ENCODE data around the gene ARIH1.

- TF ChIP-seq CTCF (IDR thresholded peaks at IDR 0.05; ENCODE audit: extremely low read depth in 1 of 2, insufficient read depth in 1 of 2, low read depth in 1 of 2, low read length in 2 of 2) (peak; percentile 45 to 58), POLR2AphosphoS5 (IDR thresholded peaks at IDR 0.05; ENCODE audit: insufficient read depth, low read depth, low read length) (no peak), POLR2A (IDR thresholded peaks at IDR 0.05; ENCODE audit: low read depth, low read length) (no peak), FOS (IDR thresholded peaks at IDR 0.05; ENCODE audit: borderline replicate concordance, insufficient read depth, low read length) (no peak)
Observed at GRCh38 chr15:72599855-72600464, 125.8 kb downstream of the ARIH1 start.

All from endothelial cell of umbilical vein (primary cell).